Measurements from ENCODE around the gene SLC30A7.
"Not testable (repeated sequence)": the region's sequence is repeated elsewhere in the genome, so short reads cannot be mapped to it uniquely, and the experiment has no call there.

The SLC30A7 gene

DNA sequence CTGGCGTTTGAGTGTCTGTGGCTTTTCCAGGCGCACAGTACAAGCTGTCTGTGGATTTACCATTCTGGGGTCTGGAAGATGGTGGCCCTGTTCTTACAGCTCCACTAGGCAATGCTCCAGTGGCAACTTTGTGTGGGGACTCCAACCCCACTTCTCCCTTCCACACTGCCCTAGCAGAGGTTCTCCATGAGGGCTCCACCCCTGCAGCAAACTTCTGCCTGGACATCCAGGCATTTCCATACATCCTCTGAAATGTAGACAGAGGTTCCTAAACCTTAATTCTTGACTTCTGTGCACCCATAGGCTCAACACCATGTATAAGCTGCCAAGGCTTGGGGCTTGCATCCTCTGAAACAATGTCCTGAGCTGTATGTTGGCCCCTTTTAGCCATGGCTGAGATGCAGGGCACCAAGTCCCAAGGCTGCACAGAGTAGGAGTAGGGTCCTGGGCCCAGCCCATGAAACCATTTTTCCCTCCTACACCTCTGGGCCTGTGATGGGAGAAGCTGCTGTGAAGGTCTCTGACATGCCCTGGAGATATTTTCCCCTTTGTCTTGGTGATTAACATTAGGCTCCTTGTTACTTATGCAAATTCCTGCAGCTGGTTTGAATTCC lies 5.9 kb upstream of the SLC30A7 start:
- not testable (repeated sequence) for DNase-seq (ENCODE audit: low spot score)

DNA sequence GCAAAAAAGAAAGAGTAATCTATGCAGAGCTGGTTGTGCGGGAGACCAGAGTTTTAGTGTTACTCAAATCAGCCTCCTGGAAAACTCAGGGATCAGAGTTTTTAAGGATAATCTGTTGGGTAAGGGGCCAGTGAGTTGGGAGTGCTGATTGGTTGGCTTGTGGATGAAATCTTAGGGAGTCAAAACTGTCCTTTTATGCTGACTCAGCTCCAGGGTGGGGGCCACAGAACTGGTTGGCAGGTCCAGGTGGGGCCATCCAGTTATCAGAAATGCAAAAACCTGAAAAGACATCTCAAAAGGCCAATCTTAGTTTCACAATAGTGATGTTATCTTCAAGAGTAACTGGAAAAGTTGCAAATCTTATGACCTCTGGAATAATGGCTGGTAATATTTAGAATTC lies 4.5 kb upstream of the SLC30A7 start:
- DNase-seq (ENCODE audit: low spot score) = no peak

DNA sequence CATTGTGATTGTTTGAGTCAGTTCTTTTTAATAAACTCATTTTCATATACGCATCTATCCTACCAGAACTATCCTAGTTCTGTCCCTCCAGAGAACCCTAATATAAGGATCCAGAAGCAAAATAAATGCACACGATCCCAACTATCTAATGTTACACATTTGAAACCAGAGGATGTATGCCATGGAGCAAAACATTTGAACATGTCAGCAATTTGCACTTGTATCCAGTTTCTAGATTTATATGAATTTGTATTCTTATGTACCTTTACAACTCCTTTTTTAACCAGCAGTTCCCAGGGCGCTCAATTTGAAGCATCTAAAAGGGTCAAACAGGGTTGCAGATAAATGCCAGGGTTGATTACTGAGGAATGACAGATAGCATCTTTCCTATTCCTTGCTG lies 3.3 kb upstream of the SLC30A7 start:
- DNase-seq (ENCODE audit: low spot score) = no peak

DNA sequence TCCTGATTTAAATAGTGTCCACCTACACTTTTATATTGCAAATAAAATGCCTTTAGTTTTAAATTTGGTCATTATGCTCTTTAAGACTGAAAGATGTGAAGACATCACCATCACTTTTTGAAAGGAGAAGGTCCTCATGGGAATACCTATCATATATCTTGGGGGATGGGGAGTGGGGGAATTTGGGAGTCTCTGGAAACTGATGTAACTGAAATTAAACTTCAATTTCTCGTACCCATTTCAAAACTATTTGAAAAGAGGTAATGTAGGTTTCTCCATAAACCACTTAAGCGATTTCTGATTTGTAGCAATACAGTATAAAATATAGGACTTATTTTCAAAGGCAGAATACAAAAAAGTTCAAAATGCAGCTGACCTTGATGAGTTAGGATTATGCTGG lies 2.2 kb upstream of the SLC30A7 start:
- DNase-seq (ENCODE audit: low spot score) = no peak

DNA sequence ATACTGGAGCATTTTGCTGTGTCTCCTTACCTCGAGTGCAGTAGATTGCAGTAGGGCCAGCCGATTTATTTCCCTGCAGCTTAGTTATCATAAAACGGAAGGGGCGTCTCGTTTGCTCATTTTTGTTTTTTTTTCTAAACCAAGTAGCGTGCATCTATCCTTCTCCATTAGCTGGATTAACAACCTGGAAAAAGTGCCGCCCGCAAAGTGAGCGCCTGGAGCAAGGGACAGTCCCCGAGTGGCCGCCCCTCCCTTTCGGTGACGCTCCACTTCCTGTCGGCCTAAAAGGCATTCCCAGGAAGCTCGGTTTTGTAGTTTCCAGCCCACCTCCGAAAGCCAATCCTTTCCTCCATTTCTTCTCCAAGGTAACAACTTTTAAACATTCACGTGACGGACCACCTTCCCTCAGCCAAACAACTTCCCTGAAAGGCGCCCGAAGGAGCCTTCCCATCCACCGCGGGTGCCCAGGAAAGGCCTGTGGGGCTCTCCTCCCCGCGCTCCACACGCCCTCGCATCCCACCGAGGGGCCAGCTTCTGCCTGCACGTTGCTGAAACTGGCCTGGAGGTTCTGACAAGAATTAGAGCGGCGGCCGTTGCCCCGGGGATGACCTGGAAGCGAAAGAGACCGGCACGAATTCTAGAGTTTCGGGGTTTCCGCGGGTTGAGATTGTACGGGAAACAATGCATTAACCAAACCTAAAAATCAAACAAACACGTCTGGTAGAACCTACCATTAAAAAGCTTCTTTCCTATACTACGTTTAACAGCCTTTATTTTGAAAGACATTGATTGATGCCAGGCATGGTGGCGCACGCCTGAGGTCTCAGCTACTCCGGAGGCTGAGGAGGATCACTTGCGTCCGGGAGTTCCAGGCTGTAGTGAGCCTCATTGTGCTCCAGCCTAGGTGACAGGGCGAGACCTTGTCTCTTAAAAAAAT lies 1.0 kb upstream of the SLC30A7 start, which contains the start of gene EXTL2:
TSS of gene EXTL2 (minus strand) at position 240 of the 937 bp plus-strand sequence. CDS start 6,085 bp downstream, outside the sequence.
- peak; percentile 64 for DNase-seq (ENCODE audit: low spot score)

DNA sequence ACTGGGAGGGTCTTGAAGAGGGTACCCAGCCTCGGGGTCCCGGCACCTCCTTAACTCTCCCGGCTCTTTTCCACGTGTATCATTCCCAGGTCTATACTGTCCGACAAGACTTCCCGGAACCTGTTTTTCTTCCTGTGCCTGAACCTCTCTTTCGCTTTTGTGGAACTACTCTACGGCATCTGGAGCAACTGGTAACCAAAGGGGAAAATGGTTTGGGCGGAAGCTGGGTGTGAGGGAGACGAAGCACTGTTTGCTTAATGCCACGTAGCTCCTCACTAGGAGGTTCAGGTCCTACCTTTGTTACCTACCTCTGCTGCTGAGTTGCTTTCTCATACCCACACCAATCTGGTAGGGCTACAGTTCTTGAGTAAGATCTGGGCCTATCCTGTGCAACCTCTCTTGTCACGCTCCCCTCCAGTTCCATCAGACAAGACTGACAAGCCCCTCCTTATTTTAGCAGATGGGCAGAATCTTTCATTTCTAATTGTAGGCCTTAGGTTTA lies 642 bp downstream of the SLC30A7 start:
- peak; percentile 24 for DNase-seq (ENCODE audit: low spot score)

DNA sequence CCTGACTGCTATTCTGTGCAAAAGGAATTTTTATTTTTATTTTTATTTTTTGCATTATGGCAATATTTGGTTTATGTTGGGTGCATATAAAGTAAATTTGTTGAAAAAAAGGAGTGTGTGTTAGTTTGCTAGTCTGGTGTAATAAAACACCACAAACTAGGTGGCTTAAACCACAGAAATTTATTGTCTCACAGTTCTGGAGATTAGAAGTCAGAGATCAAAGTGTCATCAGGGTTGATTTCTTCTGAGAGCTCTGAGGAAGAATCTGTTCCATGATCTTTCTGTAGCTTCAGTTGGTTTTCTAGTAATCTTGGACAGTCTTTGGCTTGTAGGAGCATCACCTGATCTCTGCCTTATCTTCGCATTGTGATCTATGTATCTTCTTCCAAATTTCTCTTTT lies 6.5 kb downstream of the SLC30A7 start:
- no peak for DNase-seq (ENCODE audit: low spot score)

DNA sequence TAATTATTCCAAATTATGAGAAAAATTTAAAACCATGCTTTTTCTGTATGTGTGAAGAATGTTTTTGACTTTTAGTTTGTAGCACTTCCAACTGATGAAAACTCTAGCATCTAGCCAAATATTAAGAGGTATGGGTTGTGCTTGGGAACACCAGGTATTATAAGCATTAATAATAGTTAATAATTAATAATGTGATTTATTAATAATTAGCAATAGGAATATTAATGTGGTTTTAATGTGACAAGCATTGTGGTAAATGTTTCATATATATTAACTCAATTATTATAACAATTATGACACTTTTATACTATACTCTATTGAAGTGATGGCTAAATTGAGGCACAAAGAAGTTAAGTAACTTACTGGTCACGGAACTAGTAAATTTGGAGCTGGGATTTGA lies 7.9 kb downstream of the SLC30A7 start:
- DNase-seq (ENCODE audit: low spot score) = no peak

DNA sequence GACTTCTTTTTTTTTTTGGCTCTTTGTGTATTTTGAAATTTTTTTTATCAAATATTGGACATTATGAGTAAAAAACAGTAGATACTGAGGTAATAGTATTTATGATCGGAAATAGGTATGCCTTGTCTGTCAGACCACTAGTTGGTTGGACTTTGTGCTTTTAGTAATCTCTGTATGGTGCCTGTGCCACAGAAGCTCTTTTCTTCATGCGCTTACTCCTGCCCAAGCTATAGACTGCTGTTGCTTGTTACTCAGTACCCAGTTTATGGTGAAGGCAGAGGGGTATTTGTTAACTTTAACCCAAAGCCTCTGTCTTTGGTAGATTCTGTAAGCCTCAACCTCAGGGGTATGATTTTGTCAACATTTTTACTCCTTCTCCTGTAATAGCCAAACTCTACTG lies 8.6 kb downstream of the SLC30A7 start:
- no peak for DNase-seq (ENCODE audit: low spot score)

DNA sequence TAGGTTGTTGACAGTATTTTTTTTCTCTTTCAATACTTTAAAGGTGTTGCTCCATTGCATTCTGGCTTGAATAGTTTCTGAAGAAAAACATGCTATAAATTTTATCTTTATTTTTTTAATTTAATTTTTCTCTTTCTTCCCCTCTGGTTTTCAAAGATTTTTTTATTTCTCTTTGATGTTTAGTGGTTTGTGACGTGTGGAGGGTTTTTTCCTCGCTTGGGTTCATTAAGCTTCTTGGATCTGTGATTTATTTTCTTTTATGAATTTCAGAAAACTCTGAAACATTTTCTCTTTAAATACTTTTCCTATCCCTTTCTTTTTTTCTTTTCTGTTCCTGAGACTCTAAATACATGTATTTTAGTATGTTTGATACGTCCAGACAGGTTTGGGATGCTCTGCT lies 9.3 kb downstream of the SLC30A7 start:
- DNase-seq (ENCODE audit: low spot score) = no peak

DNA sequence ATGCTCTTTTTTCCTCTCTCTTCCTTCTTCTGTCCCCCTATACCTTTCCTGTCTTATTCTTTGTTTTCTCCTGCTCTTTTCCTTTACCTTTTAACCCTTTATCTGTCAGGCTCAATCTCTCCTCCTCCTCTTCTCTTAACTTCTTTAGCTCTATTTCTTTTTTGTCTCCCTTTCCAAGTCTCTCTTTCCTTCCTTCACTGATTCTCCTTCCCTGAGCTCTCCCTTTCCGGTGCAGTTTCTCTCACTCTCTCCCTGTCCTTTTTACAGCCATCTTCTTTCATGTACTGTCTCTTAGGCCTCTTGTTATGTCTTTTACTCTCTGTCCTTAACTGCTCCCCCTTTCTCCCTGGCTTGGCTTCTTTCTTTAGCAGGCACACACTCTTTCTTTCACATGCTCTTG lies 12.0 kb downstream of the SLC30A7 start:
- DNase-seq (ENCODE audit: low spot score) = no peak

DNA sequence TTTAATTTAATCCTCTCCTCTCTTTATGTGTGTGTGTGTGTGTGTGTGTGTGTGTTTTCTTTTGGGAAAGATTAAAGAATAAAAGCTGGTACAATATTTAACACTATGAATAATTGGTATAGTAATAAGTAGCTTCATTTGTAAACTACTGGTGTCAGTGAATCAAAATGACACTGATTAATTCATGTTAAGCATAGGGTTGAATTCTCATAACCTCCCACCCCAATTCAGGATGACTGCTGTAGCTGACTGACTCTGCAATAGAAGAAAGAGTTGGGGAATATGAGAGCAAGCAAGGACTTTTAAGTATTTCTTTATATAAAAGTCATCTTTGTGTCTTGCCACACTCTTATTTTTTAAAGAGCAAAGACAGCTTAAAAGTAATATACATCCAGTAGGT lies 13.1 kb downstream of the SLC30A7 start:
- DNase-seq (ENCODE audit: low spot score) = no peak

DNA sequence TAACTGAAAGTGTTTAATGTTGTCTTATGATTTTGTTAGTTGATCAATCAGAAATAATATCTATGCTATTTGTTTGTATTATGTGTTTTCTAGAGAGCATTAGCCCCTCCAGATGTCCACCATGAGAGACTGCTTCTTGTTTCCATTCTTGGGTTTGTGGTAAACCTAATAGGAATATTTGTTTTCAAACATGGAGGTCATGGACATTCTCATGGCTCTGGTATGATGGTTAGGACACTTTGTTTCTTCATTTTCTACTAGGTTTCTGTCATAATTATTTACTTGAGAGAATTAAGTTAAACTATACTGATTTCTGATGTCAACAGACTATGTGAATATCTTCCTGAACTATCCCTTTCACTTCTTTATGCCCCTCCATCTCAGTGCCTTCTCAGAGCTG lies 16.1 kb downstream of the SLC30A7 start:
- DNase-seq (ENCODE audit: low spot score) = no peak

DNA sequence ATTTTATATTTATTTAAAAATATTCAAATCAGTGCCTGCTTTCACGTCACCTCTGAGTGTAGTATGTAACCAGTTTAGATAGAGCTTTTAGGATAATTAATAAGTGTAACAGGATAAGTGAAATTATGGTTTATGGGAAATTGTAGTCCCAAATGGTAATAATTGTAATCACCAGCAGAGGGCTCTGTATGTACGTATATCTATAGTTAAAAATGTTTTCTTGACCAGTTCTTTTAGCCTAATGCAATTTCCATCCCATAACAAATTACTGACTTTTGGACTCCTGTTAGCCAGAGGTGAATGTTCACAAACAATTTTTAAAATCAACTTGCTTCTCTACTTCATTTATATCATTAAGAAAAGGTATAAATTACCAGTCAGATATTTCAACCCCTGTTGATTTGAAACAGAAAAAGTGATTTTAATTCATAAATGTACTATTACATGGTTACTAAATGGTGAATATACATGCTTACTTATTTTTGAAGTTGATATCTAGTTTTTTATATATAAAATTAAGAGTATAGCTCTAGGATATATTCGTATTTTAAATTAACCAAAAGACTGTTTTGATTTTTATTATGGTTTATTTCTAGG lies 25.3 kb downstream of the SLC30A7 start:
- peak; percentile 6 for DNase-seq (ENCODE audit: low spot score)

DNA sequence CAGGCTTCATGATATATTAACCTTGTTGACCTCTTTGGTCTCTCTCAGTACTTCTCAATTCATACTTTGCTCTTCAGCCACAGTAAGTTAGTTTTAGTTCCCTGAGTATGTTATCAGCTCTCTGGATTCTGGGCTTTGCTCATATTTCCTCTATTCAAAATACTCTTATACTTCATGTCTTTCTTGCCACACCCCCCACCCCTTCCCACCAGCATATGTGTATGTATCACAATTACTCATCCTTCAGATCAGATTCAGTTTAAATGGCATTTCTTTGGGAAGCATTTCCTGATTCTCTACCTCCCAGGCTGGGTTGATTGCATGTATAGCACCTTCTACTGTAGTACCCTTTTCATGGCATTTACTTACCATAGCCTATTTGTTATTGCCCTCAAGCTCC lies 28.3 kb downstream of the SLC30A7 start:
- no peak for DNase-seq (ENCODE audit: low spot score)

DNA sequence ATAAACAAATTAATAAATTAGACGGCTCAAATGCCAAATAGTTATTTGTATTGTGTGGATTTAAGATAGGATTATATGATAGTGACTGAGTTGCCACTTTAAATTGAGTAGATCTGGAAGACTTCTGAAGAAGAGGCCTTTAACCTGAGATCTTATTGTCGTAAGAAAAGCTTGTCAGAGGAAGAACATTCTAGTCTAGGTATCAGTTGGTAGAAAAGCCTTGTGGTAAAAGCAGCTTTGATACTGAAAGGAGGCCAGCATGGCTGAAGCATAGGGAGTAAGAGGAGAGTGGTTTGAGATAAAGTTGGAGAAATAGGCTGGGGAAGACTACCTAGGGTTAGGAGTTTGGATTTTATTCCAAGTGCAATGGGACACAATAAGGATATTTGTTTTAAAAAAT lies 29.1 kb downstream of the SLC30A7 start:
- DNase-seq (ENCODE audit: low spot score) = no peak

DNA sequence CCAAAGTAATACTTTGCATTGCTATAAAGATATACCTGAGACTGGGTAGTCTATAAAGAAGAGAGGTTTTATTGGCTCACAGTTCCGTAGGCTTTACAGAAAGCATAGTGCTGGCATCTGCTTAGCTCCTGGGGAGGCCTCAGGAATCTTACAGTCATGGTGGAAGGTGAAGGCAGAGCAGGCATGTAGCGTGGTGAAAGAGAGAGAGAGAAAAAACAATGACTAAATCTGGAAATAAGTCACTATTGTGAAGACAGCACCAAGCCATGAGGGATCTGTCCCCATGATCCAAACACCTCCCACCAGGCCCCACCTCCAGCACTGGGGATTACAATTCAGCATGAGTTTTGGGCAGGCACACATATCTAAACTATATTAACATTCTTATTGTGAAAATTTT lies 30.4 kb downstream of the SLC30A7 start:
- DNase-seq (ENCODE audit: low spot score) = no peak

DNA sequence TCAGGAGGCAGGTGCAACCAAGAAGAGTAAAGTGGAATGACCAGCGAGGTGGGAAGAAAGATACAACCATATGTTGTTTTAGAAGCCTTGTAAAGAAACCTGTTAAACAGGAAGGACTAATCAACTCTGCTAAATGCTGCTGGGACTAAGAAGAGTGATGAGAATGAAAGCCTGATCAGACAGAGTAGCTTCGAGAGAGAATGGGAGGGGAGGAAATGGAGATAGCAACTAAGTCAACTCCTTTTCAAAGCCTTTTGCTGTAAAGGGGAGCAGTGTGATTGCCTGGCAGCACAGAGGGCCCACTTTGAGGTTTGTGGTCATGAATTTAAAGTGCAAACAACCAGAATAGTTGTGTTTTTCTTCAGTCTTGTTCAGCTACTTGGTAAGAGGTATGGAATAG lies 31.4 kb downstream of the SLC30A7 start:
- DNase-seq (ENCODE audit: low spot score) = no peak

DNA sequence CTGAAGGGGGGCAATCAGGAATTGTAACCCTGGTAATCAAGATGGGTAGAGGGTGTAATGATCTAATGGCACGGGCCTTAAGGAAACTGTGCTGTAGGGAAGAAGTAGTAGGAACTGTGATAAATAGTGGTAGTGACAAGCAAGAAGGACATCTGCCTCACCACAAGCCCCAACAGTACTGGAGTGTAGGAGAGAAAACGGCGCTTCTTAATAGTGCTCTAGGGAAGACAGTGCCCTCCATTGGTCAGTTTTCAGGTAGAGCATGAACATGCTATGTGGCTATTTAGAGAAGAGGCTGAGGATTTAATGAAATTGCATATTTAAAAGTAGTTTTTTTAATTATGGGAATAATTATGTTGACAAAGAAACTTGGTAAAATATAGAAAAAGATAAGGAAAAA lies 32.2 kb downstream of the SLC30A7 start:
- DNase-seq (ENCODE audit: low spot score) = peak; percentile 5

DNA sequence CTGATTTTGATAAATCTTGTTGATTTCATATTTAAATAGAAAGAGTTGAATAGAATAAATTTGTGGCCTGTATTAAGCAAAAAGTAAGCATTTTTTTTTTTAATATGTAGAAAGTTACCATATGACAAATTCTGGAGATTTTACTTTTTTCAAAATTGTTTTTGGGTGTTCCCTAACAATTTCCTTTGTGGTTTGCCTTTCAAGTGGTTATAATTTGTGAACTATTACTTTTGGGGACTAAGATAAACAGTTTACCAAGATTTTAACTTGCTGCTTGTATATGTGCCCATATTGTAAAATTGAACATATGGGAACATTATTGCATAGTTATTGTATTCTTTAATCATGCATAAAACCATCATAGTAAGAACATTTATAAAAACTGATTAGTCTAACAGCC lies 34.6 kb downstream of the SLC30A7 start:
- DNase-seq (ENCODE audit: low spot score) = no peak

DNA sequence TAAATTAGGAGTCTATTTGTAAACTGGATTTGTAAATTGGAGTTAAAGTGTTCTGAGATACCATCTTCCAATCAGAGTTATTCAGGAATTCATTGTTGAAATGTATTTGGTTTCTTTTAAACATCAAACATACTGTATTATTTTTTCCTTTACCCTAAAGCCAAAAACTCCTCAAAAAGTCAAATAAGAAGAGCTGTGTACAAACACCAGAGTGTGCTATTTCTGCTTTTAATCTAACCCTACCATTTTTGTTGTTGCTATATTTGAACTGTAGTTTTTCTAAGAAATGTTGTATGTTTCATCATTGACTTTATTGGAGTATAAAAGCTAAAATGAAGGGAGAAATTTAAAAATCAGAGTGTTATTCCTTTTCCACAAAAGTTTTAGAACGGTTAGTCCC lies 35.8 kb downstream of the SLC30A7 start:
- DNase-seq (ENCODE audit: low spot score) = no peak

DNA sequence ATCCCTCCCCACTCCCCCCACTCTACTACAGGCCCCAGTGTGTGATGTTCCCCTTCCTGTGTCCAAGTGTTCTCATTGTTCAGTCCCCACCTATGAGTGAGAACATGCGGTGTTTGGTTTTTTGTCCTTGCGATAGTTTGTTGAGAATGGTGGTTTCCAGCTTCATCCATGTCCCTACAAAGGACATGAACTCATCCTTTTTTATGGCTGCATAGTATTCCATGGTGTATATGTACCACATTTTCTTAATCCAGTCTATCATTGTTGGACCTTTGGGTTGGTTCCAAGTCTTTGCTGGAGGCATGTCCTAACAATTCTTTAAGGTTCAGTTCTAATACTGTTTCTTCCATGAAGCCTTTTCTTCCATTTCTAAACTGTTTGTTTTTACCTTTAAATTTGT lies 37.7 kb downstream of the SLC30A7 start:
- DNase-seq (ENCODE audit: low spot score) = not testable (repeated sequence)

All from HuH-7 (cell line).